ENCODE data around the gene INPP5A. TPM values are rescaled to one million over a fixed set of nuclear protein-coding genes. Genes with fewer than 3 reads are reported as not detected.
"Not testable (repeated sequence)": the region's sequence is repeated elsewhere in the genome, so short reads cannot be mapped to it uniquely, and the experiment has no call there.

Gene INPP5A, protein sequence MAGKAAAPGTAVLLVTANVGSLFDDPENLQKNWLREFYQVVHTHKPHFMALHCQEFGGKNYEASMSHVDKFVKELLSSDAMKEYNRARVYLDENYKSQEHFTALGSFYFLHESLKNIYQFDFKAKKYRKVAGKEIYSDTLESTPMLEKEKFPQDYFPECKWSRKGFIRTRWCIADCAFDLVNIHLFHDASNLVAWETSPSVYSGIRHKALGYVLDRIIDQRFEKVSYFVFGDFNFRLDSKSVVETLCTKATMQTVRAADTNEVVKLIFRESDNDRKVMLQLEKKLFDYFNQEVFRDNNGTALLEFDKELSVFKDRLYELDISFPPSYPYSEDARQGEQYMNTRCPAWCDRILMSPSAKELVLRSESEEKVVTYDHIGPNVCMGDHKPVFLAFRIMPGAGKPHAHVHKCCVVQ
- polyA plus RNA-seq, result 10 to 100 TPM in 1 of 2 donors, 1 to 10 TPM in 1; 9.2 to 12.7 TPM

DNA sequence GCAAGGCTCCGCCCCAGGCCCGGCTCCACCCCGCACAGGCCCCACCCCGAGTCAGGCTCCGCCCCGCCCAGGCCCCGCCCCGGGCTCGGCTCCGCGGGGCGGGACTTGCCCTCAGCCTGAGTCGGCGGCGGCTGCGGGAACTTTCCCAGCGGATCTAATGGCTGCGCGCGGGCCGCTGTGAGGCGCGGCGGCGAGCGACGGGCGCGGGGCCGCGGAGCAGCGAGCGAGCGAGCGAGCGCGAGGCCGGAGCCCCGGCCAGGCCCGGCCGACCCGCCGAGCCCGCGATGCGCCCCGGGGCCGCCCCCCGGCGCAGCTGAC is at the start of gene INPP5A:
Gene INPP5A, plus strand, starts transcription at position 104 of the 318 bp plus-strand sequence. CDS start 310 bp downstream, outside the sequence.
- Histone ChIP-seq H3K9me3 (ENCODE audit: control insufficient read depth in 2 of 2, insufficient read depth in 1 of 2, low read depth in 1 of 2, low read length in 1 of 2) (no peaks in the 10 kb centered on the region), H3K27ac (ENCODE audit: low read depth in 2 of 2, low read length in 1 of 2) (peak within 1 kb of the TSS; percentile 83 to 84), H3K4me1 (ENCODE audit: control insufficient read depth in 2 of 2, insufficient read depth in 2 of 2, low read length in 1 of 2) (peaks cover 6 to 15% of the 10 kb centered on the region in 2 donors), H3K36me3 (ENCODE audit: control insufficient read depth in 2 of 2, insufficient read depth in 2 of 2, low read length in 1 of 2) (no peaks in the 10 kb centered on the region), H3K4me3 (ENCODE audit: low read depth in 1 of 2, low read length in 2 of 2) (peak within 1 kb of the TSS; percentile 62 to 69), H3K27me3 (ENCODE audit: control insufficient read depth in 1 of 2, insufficient read depth in 2 of 2, low read length in 2 of 2) (no peaks in the 10 kb centered on the region)
- 0 to 1% methylated on average over 49 to 50 of the region's 50 CpGs for WGBS, 2 donors

GRCh38 chr10:132488231-132488821 is 49.3 kb upstream of the INPP5A start:
- no peak overlapping the region for H3K4me3 ChIP-seq (ENCODE audit: low read depth in 1 of 2, low read length in 2 of 2)
- H3K36me3 ChIP-seq (ENCODE audit: control insufficient read depth in 2 of 2, insufficient read depth in 2 of 2, low read length in 1 of 2), result no peaks in the 10 kb centered on the region
- 93 to 96% methylated on average over 16 of the region's 16 CpGs for WGBS, 2 donors
- H3K27ac ChIP-seq (ENCODE audit: low read depth in 2 of 2, low read length in 1 of 2), result no peak overlapping the region
- H3K9me3 ChIP-seq (ENCODE audit: control insufficient read depth in 2 of 2, insufficient read depth in 1 of 2, low read depth in 1 of 2, low read length in 1 of 2), result peaks cover 0 to 5% of the 10 kb centered on the region in 2 donors
- peaks cover 0 to 3% of the 10 kb centered on the region in 2 donors for H3K4me1 ChIP-seq (ENCODE audit: control insufficient read depth in 2 of 2, insufficient read depth in 2 of 2, low read length in 1 of 2)
- no peaks in the 10 kb centered on the region for H3K27me3 ChIP-seq (ENCODE audit: control insufficient read depth in 1 of 2, insufficient read depth in 2 of 2, low read length in 2 of 2)

DNA sequence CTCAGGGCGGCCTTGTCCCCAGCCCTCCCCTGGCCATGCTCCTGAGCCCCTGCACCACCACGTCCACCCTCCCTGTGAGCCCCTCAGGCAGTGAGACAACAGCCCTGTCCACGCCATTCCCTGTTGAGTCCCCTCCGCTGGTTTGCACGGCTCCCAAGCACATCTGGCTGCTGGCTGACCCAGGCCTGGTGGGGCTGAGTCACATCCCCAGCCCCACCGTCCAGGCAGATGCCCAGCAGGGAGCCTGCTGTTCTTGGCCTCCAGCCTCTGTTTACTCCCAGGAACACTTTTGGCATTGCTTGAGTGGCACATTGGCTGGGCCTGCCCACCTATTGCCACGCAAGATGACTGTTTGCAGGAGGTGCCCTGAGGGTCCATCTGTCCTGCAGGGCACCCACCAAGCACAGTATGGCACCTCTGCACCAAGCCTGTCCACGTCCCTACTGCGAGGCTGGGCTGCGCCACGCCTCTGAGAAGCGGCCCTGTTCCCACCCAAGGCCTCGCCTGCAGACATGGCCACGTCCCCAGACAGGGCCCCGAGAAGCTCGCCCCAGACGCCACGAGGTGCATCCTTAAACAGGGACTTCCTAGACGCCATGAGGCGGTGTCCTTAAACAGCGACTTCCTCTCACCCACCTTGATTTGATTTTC is 48.4 kb upstream of the INPP5A start:
- no peaks in the 10 kb centered on the region for H3K27me3 ChIP-seq (ENCODE audit: control insufficient read depth in 1 of 2, insufficient read depth in 2 of 2, low read length in 2 of 2)
- peaks cover 0 to 5% of the 10 kb centered on the region in 2 donors for H3K9me3 ChIP-seq (ENCODE audit: control insufficient read depth in 2 of 2, insufficient read depth in 1 of 2, low read depth in 1 of 2, low read length in 1 of 2)
- 83 to 88% methylated on average over 20 to 21 of the region's 21 CpGs for WGBS, 2 donors
- no peaks in the 10 kb centered on the region for H3K36me3 ChIP-seq (ENCODE audit: control insufficient read depth in 2 of 2, insufficient read depth in 2 of 2, low read length in 1 of 2)
- H3K4me3 ChIP-seq (ENCODE audit: low read depth in 1 of 2, low read length in 2 of 2), result no peak overlapping the region
- no peak overlapping the region for H3K27ac ChIP-seq (ENCODE audit: low read depth in 2 of 2, low read length in 1 of 2)
- H3K4me1 ChIP-seq (ENCODE audit: control insufficient read depth in 2 of 2, insufficient read depth in 2 of 2, low read length in 1 of 2), result peaks cover 0 to 3% of the 10 kb centered on the region in 2 donors

DNA sequence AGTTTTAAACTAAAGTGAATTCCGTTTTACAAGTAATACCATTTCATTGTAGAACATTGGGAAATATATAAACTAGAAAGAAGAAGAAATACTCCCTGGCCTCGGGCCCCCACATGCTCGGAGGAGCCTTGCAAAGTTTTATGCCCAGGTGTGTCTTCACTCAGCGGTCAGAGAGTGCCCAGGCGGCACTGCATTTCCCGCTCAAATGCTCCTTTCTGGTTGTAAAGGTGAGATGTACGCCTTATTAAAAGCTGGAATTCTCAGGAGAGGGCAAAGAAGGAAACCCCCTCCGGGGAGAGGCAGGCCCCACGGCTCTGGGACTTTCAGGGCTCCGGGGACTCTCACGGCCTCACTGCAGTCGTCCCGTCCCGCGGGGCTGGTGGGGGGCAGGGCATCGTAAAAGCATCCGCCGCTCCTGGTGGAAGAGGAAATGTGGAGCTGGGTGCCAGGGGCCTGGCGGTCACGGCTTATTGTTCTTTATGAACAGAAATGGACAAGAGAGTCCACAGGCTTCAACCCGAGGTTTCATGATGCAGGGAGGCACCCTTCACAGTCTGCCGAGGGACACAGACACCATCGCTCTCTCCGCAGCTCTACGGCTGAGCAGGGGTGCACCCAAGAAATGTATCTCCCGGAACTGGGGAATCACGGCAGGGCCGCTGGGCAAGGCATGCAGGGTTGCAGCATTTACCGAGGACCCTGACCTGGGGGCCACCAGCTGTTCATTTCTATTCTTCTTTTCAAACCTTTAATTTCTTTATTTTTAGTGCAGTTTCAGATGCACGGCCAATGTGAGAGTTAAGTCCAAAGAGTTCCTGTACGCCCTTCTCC is 47.7 kb upstream of the INPP5A start:
- Histone ChIP-seq H3K4me1 (ENCODE audit: control insufficient read depth in 2 of 2, insufficient read depth in 2 of 2, low read length in 1 of 2) (peaks cover 0 to 3% of the 10 kb centered on the region in 2 donors), H3K27me3 (ENCODE audit: control insufficient read depth in 1 of 2, insufficient read depth in 2 of 2, low read length in 2 of 2) (no peaks in the 10 kb centered on the region), H3K4me3 (ENCODE audit: low read depth in 1 of 2, low read length in 2 of 2) (no peak overlapping the region), H3K9me3 (ENCODE audit: control insufficient read depth in 2 of 2, insufficient read depth in 1 of 2, low read depth in 1 of 2, low read length in 1 of 2) (peaks cover 0 to 5% of the 10 kb centered on the region in 2 donors), H3K36me3 (ENCODE audit: control insufficient read depth in 2 of 2, insufficient read depth in 2 of 2, low read length in 1 of 2) (no peaks in the 10 kb centered on the region), H3K27ac (ENCODE audit: low read depth in 2 of 2, low read length in 1 of 2) (no peak overlapping the region)
- 86 to 87% methylated on average over 31 of the region's 31 CpGs for WGBS, 2 donors

GRCh38 chr10:132491534-132491933 is 46.1 kb upstream of the INPP5A start:
- 96 to 97% methylated on average over 8 of the region's 8 CpGs for WGBS, 2 donors
- not testable (repeated sequence) for H3K4me1 ChIP-seq (ENCODE audit: control insufficient read depth in 2 of 2, insufficient read depth in 2 of 2, low read length in 1 of 2); H3K36me3 ChIP-seq (ENCODE audit: control insufficient read depth in 2 of 2, insufficient read depth in 2 of 2, low read length in 1 of 2); H3K27me3 ChIP-seq (ENCODE audit: control insufficient read depth in 1 of 2, insufficient read depth in 2 of 2, low read length in 2 of 2); H3K4me3 ChIP-seq (ENCODE audit: low read depth in 1 of 2, low read length in 2 of 2); H3K9me3 ChIP-seq (ENCODE audit: control insufficient read depth in 2 of 2, insufficient read depth in 1 of 2, low read depth in 1 of 2, low read length in 1 of 2); H3K27ac ChIP-seq (ENCODE audit: low read depth in 2 of 2, low read length in 1 of 2)

DNA sequence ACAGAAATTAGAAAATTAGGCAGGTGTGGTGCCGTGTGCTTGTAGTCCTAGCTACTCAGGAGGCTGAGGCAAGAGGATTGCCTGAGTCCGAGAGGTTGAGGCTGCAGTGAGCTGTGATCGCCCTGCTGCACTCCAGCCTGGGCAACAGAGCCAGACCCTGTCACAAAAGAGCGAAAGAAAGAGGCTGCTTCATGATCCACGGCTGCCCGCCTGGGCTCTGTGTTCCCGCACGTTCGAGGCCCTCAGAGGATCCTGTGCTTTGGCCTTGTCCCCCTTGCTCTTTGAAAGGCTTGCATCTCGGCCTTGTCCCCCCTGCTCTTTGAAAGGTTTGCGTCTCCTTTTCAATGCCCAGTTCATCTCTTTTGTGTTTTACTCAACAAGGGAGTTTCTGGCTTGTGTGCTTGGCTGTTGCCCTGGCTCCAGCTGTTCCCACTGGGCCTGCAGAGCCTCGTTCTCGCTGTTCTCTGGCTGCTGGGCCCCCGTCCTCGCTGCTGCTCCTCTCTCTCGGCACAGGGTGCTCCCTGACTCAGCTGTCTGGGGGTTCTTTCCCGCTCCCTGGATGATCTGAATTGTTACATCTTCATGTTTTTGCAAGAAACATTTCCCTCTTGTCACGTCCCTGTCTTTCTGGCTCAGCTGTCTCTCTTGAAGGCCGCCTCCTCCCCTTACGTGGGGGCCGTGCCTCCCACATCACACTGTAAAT is 45.1 kb upstream of the INPP5A start:
- 77 to 83% methylated on average over 21 of the region's 21 CpGs for WGBS, 2 donors
- Histone ChIP-seq H3K27me3 (ENCODE audit: control insufficient read depth in 1 of 2, insufficient read depth in 2 of 2, low read length in 2 of 2) (no peaks in the 10 kb centered on the region), H3K9me3 (ENCODE audit: control insufficient read depth in 2 of 2, insufficient read depth in 1 of 2, low read depth in 1 of 2, low read length in 1 of 2) (peaks cover 0 to 5% of the 10 kb centered on the region in 2 donors), H3K4me1 (ENCODE audit: control insufficient read depth in 2 of 2, insufficient read depth in 2 of 2, low read length in 1 of 2) (peaks cover 0 to 3% of the 10 kb centered on the region in 2 donors), H3K4me3 (ENCODE audit: low read depth in 1 of 2, low read length in 2 of 2) (no peak overlapping the region), H3K27ac (ENCODE audit: low read depth in 2 of 2, low read length in 1 of 2) (peak overlapping the region in 1 of 2 donors; percentile 1), H3K36me3 (ENCODE audit: control insufficient read depth in 2 of 2, insufficient read depth in 2 of 2, low read length in 1 of 2) (no peaks in the 10 kb centered on the region)

- Histone ChIP-seq H3K36me3 (ENCODE audit: control insufficient read depth in 2 of 2, insufficient read depth in 2 of 2, low read length in 1 of 2) (no peaks in the 10 kb centered on the region), H3K9me3 (ENCODE audit: control insufficient read depth in 2 of 2, insufficient read depth in 1 of 2, low read depth in 1 of 2, low read length in 1 of 2) (peaks cover 0 to 8% of the 10 kb centered on the region in 2 donors), H3K27ac (ENCODE audit: low read depth in 2 of 2, low read length in 1 of 2) (no peak overlapping the region), H3K4me3 (ENCODE audit: low read depth in 1 of 2, low read length in 2 of 2) (no peak overlapping the region), H3K27me3 (ENCODE audit: control insufficient read depth in 1 of 2, insufficient read depth in 2 of 2, low read length in 2 of 2) (no peaks in the 10 kb centered on the region), H3K4me1 (ENCODE audit: control insufficient read depth in 2 of 2, insufficient read depth in 2 of 2, low read length in 1 of 2) (peaks cover 0 to 6% of the 10 kb centered on the region in 2 donors)
- 69 to 72% methylated on average over 8 of the region's 8 CpGs for WGBS, 2 donors
Observed at GRCh38 chr10:132493246-132493755, 44.3 kb upstream of the INPP5A start.

DNA sequence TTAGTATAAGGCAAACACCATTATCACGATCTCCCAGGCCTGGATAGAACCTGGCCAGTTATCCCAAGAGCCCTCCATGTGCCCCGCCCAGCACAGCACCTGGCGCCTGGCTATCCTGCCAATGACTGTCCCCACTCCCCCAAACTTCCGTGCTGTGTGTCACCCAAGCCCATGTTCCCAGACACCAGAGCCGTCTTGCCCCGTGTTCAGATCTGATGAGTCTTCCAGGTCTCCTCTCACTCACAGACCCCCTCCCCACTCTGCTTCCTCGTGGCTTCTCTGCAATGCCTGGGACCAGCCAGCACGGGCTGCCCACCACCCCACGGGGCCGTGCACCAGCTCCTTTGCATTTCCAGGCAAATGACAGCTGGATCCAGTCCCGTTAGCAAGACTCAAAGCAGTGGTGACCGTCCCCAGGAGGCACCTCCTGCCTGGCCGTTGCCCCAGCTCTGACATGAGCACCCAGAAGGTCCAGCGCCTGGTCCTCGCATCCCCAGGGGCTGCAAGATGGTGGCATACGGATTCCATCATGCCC is 43.8 kb upstream of the INPP5A start:
- no peak overlapping the region for H3K27ac ChIP-seq (ENCODE audit: low read depth in 2 of 2, low read length in 1 of 2)
- peaks cover 0 to 5% of the 10 kb centered on the region in 2 donors for H3K4me1 ChIP-seq (ENCODE audit: control insufficient read depth in 2 of 2, insufficient read depth in 2 of 2, low read length in 1 of 2)
- H3K9me3 ChIP-seq (ENCODE audit: control insufficient read depth in 2 of 2, insufficient read depth in 1 of 2, low read depth in 1 of 2, low read length in 1 of 2), result peaks cover 0 to 8% of the 10 kb centered on the region in 2 donors
- H3K27me3 ChIP-seq (ENCODE audit: control insufficient read depth in 1 of 2, insufficient read depth in 2 of 2, low read length in 2 of 2), result no peaks in the 10 kb centered on the region
- no peaks in the 10 kb centered on the region for H3K36me3 ChIP-seq (ENCODE audit: control insufficient read depth in 2 of 2, insufficient read depth in 2 of 2, low read length in 1 of 2)
- 85 to 88% methylated on average over 16 of the region's 16 CpGs for WGBS, 2 donors
- H3K4me3 ChIP-seq (ENCODE audit: low read depth in 1 of 2, low read length in 2 of 2), result no peak overlapping the region

Measured in esophagus (tissue), 2 donors.